Measurements from ENCODE around the gene FOLR3. TPM values are rescaled to one million over a fixed set of nuclear protein-coding genes. Genes with fewer than 3 reads are reported as not detected.

Gene FOLR3
- total and polyA plus RNA-seq, 2 of the 4 experiments (the other 2 are of a cell fraction), result 0.29 to 0.36 TPM

GRCh38 chr11:72135891-72136683 is 562 bp downstream of the FOLR3 start:
- H3K79me1 ChIP-seq (ENCODE audit: low read depth in 1 of 2, low read length in 2 of 2), result no peaks in the 10 kb centered on the region
- intact Hi-C loops (cut with micrococcal nuclease) (no loop called here), in situ Hi-C loops (cut with MboI; ENCODE audit: low sequenced_read_pairs) (no loop called here), dilution Hi-C loops (cut with HindIII; ENCODE audit: low sequenced_read_pairs, unreplicated experiment) (no loop called here)
- H3K4me1 ChIP-seq (ENCODE audit: control insufficient read depth, insufficient read depth, low read length), result peaks cover 9% of the 10 kb centered on the region
- H2AK9ac ChIP-seq (replicated peaks; ENCODE audit: low read depth, low read length, poor library complexity), result peak overlapping the region; percentile 81
- CTCF ChIA-PET, result no interaction called here
- H2BK120ac ChIP-seq (ENCODE audit: low read depth, low read length), result peak overlapping the region; percentile 93
- peak overlapping the region; percentile 87; the same call in 1 of the 2 replicates for H3K23ac ChIP-seq (ENCODE audit: low read depth, low read length)
- H2AK5ac ChIP-seq (ENCODE audit: low read depth, low read length), result peak overlapping the region; percentile 93; the same call in 1 of the 2 replicates
- H3K27me3 ChIP-seq (ENCODE audit: control insufficient read depth, insufficient read depth, low read length), result peaks cover 5% of the 10 kb centered on the region
- H4K20me1 ChIP-seq (ENCODE audit: insufficient read depth, low read length), result no peaks in the 10 kb centered on the region
- H4K5ac ChIP-seq (ENCODE audit: low read depth, low read length), result peak overlapping the region; percentile 64; the same call in 1 of the 2 replicates
- no peak overlapping the region for H3K4me2 ChIP-seq (ENCODE audit: low read depth, low read length)
- H3K9me1 ChIP-seq (ENCODE audit: insufficient read depth, low read length), result peaks cover 10% of the 10 kb centered on the region
- H2BK15ac ChIP-seq (ENCODE audit: low read depth, low read length), result peak overlapping the region; percentile 70; the same call in 2 of the 3 replicates
- H3K9ac ChIP-seq (ENCODE audit: low read depth, low read length), result no peak overlapping the region
- BruUV-seq (replicated peaks), result no TSS peak
- 60% methylated on average over 5 of the region's 14 CpGs; no CpG with 5 or more reads in 1 of the 2 experiments for WGBS, 2 experiments (ENCODE audit: extremely low coverage in 2 of 2, insufficient read length in 1 of 2)
- TF ChIP-seq CEBPB (IDR thresholded peaks at IDR 0.05; ENCODE audit: low read depth, low read length), result peak; percentile 57
- no peak for TF ChIP-seq FOS (IDR thresholded peaks at IDR 0.05; ENCODE audit: low read depth, low read length)
- 0 out of 2 replicates have a peak overlapping the region, but pooled peaks have one; percentile 5 for H3K56ac ChIP-seq (ENCODE audit: extremely low read depth, insufficient read depth, low read length)
- no peaks in the 10 kb centered on the region for H3K9me3 ChIP-seq (ENCODE audit: control insufficient read depth, insufficient read depth, low read length)
- POLR2A ChIA-PET (ENCODE audit: unreplicated experiment), result no interaction called here
- H4K91ac ChIP-seq (ENCODE audit: insufficient read depth, low read depth, low read length), result peak overlapping the region; percentile 52
- H4K8ac ChIP-seq (ENCODE audit: low read depth in 2 of 2, low read length in 2 of 2), result peak overlapping the region; percentile 24 to 78; a peak in 2 of 4 replicates
- H2AFZ ChIP-seq (replicated peaks; ENCODE audit: low read length, poor library complexity), result peak overlapping the region; percentile 35
- ATAC-seq (ENCODE audit: low read depth), result no peak
- peak overlapping the region; percentile 88 for H3K14ac ChIP-seq (replicated peaks; ENCODE audit: low read depth, low read length)
- H3K36me3 ChIP-seq (ENCODE audit: control insufficient read depth, insufficient read depth, low read length), result no peaks in the 10 kb centered on the region
- peak overlapping the region; percentile 62 for H3K27ac ChIP-seq (ENCODE audit: insufficient read depth, low read length)
- peak; percentile 36 for DNase-seq
- H3K4ac ChIP-seq (ENCODE audit: low read depth, low read length), result peak overlapping the region; percentile 92
- H3K4me3 ChIP-seq (ENCODE audit: insufficient read depth, low read depth, low read length), result no peak overlapping the region
- peak overlapping the region; percentile 78 for H2BK5ac ChIP-seq (ENCODE audit: low read depth, low read length, poor library complexity, severe bottlenecking)
- H2BK20ac ChIP-seq (ENCODE audit: low read depth, low read length), result peak overlapping the region; percentile 81
- H3K18ac ChIP-seq (ENCODE audit: low read depth, low read length), result peak overlapping the region; percentile 42; the same call in 1 of the 2 replicates

All from IMR-90 (cell line).